SU-DHL-6 (cell line): ENCODE measurements around the gene SOS1.

Source experiments
- EZH2phosphoT487 ChIP-seq: fragments of 200-600 bp; sonication (generic), shearing (Covaris generic); conservative IDR thresholded peaks from 2 replicates; pipeline ENCODE4 v1.6.1; 2018; ENCODE audit warnings: mild to moderate bottlenecking, antibody characterized with exemption, low read length, moderate library complexity, mixed read lengths
- TF ChIP-seq, protein P1 (sequence below): fragments of 200-600 bp; sonication (generic); IDR thresholded peaks from one replicate; pipeline ENCODE4 v1.5.1; 2017; ENCODE audit warnings: antibody characterized with exemption, mild to moderate bottlenecking, low read length, moderate library complexity; ENCODE audit not compliant: insufficient read depth, poor library complexity, severe bottlenecking

DNA sequence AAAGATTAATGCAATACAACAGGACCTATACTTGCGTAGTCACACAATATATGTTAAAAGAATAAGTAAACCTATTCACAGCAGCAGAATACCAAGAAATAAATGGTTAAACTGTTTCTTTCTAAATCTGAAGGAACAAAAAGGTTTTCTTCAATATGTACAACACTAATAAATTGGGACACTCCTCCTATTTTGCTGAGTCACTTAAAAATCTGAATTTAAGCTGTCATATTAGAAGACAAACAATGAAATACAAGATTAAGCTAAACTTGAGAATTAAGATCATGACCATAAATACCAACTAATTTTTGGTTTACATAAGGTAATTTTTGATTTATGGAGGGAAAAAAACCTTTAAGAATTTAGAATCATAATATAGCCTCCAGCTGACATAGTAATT is 138.4 kb downstream of the SOS1 start:
- TF ChIP-seq, protein P1, sequence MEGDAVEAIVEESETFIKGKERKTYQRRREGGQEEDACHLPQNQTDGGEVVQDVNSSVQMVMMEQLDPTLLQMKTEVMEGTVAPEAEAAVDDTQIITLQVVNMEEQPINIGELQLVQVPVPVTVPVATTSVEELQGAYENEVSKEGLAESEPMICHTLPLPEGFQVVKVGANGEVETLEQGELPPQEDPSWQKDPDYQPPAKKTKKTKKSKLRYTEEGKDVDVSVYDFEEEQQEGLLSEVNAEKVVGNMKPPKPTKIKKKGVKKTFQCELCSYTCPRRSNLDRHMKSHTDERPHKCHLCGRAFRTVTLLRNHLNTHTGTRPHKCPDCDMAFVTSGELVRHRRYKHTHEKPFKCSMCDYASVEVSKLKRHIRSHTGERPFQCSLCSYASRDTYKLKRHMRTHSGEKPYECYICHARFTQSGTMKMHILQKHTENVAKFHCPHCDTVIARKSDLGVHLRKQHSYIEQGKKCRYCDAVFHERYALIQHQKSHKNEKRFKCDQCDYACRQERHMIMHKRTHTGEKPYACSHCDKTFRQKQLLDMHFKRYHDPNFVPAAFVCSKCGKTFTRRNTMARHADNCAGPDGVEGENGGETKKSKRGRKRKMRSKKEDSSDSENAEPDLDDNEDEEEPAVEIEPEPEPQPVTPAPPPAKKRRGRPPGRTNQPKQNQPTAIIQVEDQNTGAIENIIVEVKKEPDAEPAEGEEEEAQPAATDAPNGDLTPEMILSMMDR, result no peak
- TF ChIP-seq EZH2phosphoT487, result no peak
